ENCODE results near the gene GPA33.

GPA33 gene, protein sequence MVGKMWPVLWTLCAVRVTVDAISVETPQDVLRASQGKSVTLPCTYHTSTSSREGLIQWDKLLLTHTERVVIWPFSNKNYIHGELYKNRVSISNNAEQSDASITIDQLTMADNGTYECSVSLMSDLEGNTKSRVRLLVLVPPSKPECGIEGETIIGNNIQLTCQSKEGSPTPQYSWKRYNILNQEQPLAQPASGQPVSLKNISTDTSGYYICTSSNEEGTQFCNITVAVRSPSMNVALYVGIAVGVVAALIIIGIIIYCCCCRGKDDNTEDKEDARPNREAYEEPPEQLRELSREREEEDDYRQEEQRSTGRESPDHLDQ
- total RNA-seq: 0.29 to 4.5 (median 2.5) reads per million in 4 experiments

DNA sequence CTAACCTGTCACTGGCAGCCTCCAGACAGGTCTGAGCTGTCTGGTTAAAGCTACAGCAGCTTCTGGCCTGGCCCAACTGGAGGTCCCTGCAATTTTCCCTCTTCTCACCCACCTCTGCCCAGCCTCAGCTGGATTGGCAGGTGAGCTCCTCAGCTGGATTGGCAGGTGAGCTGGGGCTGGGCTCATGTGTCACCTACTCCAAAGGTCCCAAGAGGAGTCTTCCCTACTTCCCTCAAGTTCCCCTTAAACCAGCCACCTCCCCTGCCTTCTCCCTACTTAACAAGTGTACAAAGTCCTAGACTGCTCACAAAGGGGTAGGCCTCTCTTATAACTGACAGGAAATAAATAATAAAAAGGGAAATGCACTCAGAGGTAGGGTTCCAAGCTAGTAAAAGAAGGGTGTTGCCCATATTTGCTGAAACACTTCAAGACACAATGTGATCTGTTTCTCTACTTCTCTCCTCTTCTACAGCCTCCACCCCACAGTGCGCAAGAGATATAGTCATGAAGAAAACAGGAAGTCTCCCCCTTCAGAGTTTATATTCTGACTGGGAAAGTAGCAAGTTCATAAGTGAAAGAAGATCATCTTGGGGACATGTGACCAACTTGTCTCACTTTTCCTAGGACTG, at the start of gene GPA33:
GPA33 (minus strand) TSS at position 64 of the 629 bp plus-strand sequence. CDS start 90 bp downstream, outside the sequence.
- no peak for DNase-seq

DNA sequence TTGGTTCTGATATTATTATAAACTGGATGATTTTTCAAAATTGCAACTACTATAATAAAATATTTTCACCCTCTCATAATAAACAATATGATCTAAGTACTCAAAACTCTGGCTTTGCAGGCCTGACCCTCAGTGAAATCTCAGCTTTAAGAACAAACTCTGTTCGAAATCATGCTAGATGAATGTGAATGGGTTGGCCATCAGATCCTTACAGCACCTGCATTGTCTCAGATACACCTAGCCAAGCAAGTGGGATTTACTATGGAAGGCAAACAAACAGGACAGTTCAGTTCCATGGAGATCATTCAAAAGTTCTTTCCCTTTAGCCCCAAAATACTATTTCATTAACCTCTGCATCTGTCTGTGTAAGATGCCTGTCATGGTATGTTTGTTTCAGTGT, 48.5 kb upstream of the GPA33 start:
- DNase-seq: no peak

DNA sequence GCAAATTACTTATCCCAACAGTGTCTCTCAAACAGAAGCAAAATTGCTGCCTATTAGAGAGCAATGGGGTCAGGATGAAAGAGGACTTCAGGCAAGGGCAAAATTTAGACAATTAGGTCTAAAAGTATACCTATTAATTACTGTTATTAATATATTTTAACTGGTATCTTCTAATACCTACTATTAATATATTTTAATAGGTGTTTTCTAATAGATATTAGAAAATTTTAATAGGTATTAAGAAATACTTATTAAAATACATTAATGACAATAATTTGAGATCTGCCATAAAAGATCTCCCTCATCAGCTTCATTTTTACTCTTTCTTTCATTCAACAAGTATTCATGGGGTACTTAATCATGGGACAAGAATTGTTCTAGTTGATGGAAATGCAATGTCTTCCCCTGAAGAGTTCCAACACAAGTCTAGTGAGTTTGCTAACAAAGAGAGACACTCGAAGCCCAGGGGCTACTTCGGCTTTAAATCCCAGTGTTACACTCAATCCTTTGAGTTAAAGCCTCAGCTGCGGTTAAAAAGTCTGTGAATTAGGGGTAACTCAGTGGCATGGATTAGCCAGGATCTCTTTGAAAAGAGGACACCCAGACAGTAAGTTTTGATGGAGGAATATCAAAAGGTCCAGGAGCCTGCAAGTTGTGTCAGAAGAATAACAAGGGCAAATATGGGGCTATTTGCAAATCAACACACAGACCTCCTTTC, 47.8 kb upstream of the GPA33 start:
- DNase-seq: no peak

DNA sequence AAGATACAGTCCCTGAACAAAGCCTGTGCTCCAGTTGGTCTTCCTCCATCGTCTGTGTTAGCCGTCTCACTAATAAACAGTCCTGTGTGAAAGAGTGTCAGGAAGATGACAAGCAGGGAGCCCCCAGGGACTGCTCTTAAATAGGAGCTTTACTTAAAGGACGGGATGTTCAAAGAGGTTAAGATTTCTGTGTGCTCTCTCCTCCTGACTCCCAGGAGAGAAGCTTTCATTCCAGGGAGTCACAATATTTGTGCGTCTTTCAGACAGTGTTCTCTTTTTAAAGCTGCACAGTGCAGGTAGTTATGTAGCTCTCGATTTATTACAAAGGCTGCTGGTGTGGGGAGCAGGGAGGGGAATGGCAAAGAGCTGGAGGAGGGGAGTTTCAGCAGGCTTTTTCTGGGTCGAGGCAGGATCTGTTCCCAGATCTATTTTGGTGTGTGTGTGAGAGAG, 47.2 kb upstream of the GPA33 start:
- no peak for DNase-seq

DNA sequence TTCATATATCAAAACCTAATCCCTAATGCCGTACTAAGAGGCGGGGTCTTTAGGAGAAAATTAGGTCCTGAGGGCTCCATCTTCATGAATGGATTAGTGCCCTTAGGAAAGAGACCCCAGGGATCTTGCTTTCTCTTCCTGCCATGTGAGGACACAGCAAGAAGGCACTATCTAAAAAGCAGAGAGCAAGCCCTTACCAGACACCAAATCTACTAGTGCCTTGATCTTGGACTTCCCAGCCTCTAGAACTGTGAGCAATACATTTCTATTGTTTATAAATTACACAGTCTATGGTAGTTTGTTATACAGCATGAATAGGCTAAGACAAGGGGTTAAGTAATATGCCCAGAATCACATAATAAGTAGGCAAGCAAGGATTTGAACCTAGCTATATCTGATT, 46.6 kb upstream of the GPA33 start:
- no peak for DNase-seq

DNA sequence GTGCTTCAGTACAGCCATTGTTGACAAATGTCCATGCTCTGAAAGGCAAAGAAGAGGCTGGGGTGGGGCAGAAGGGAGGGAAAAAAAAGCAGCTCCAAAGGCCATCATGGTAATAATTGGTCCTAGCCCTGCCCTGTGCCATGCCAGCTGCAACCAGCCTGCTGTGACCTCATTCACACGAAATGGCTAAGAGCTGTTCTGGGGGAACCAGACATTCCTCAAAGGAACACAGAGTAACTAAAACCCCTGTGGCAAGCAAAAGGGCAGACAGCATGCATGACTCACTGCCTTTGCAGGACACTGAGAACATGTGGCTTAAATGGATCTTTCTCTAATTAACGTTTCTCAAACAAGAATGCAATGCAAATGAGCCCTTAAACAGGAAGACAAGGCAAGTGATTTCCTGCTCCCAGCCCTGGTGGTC, 46.0 kb upstream of the GPA33 start:
- no peak for DNase-seq

DNA sequence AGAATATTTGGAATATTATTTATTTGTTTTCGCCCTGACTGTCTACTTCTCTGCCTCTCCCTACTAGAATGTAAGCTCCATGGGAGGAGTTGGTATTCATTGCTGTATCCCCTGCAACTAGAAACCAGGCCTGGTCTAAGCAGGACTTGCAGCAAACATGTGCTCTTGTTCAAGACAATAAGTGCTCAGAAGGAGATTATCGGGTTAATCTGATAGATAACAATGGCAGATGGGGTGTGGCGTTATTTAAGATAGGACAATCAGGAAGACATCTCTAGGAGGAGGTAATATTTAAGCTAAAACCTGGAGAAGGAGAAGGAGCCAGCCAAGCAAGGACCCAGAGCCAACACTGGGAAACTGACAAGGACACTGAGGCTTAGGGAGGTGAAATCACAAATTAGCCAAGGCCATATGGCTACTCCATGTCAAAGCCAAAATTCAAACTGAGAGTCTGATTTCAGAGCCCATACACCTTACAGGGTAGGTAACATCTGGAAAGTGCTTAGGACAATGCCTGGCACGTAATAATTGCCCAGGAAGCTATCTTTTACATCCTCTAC, 45.2 kb upstream of the GPA33 start:
- no peak for DNase-seq

DNA sequence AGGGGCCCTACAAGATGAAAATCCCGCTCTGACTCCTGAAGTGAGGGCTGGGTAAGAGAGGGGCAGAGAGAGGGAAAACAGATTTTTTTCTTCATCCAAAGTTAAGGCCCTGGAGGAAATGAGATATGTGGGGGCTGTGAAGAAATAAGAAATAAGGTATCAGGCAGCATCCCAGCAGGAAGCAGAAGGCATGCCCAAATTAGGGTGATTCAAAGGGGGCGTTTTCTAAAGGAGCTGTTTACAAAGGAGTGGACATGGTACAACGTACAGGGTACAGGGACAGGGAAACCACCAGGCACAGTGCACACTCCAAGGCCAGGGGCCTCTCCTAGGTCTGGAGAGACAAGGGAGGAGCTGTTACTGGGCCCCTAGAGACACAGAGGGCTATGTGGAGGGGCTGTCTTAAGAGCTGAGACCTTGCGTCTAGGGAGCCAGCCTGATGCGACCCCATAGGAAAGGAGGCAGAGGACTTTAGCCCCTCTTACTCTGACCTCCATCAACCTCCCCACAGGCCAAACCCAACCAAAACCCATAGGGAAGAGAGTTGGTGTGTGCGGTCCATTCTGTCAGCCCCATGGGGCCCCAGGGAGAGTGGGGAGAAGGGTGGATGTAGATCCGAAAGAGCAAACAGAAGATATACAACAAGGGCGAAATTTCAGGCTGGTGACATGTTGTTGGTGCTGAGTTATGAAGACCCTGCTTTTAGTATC, 42.3 kb upstream of the GPA33 start:
- DNase-seq: no peak

DNA sequence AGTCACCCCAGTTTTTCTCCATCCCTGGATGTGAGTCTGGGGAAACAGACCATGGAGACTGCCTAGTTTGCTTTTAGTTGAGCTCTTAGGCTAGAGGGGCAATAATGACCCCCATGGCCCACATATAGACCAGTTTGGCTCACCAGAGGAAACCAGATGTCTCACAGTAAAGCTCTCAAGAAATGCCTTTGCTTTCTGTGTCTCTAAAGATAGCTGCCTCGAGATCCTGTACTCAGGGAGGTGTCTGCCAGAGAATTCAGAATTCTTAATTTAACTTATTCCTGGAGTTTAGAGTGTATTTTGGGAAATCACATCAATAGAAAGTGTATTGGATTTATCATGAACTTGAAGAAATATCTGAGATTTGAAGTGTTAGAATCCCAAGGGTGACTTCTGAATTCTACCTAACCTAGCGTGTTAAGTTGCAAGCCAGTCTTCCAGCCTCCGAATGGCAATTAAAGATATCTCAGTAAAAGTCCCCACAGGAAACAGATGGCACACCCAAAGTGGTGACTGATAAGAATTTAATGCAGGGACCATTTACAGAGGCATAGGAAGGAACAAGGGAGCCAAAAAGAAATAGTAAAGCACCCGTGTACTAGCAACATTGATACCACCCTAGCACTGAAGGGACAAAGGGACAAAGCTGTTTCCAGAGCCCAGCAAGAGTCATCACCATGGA, 40.8 kb upstream of the GPA33 start:
- DNase-seq: no peak

DNA sequence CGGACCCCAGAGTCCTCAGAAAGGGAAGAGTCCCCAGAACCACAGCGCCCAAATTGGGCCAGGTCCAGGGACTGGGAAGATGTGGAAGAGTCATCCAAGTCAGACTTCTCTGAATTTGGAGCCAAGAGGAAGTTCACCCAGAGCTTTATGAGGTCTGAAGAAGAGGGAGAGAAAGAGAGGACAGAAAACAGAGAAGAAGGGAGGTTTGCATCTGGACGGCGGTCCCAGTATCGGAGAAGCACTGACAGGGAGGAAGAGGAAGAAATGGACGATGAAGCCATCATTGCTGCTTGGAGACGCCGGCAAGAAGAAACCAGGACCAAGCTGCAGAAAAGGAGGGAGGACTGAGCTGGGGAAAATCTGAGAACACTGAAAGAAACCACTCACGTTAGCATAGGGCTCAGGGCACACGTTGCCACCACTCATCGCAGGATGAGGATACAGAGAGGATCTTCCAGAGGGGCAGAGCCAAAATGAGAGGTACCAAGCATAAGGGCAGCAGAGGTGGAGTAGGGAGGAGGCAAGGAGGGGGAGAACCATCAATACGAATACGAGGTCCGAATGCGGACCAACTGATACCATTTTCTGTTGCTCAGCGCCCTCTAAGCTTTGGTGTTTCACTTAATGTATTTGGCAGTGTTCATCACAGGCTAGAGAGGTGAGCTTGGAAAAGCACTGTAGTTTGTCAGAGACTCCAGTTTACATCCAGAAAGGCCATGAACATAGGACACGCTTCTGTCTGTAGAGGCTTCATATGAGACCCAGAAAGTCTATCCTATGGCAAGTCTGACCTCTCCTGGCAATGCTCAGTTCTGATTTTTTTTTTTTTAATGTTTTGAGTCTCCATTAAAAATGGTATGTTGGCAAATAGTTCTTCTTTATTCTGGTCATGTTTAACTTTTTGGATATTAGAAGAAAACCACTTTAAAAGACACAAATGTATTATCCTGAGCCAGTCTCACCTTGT, 38.4 kb upstream of the GPA33 start:
- DNase-seq: no peak

DNA sequence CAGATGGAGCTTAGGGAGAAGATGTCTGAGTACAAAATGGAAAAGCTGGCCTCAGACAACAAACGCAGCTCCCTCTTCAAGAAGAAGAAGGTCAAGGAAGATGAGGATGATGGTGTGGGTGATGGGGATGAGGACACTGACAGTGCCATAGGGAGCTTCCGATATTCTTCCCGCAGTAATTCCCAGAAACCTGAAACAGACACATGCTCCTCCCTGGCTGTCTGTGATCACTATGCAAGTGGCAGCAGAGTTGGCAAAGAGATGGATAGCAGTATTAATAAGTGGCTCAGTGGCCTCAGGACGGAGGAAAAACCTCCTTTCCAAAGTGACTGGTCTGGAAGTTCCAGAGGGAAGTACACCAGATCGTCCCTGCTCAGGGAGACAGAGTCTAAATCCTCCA, 37.5 kb upstream of the GPA33 start:
- DNase-seq: no peak

DNA sequence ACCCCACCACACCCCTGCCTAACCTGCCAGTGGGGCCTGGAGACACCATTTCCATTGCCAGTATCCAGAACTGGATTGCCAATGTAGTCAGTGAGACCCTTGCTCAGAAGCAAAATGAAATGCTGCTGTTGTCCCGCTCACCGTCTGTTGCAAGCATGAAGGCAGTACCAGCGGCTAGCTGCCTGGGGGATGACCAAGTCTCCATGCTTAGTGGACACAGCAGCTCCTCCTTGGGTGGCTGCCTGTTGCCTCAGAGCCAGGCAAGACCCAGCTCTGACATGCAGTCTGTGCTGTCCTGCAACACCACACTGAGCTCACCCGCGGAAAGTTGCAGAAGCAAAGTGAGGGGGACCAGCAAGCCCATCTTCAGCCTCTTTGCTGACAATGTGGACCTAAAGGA, 37.1 kb upstream of the GPA33 start:
- no peak for DNase-seq

DNA sequence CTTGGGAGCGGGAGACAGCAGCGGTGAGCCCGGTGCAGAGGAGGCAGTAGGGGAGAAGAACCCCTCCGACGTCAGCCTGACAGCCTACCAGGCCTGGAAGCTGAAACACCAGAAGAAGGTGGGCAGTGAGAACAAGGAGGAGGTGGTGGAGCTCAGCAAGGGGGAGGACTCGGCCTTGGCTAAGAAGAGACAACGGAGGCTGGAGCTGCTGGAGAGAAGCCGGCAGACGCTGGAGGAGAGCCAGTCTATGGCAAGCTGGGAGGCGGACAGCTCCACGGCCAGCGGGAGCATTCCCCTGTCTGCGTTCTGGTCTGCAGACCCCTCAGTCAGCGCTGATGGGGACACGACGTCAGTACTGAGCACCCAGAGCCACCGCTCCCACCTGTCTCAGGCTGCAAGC, 36.6 kb upstream of the GPA33 start:
- no peak for DNase-seq

DNA sequence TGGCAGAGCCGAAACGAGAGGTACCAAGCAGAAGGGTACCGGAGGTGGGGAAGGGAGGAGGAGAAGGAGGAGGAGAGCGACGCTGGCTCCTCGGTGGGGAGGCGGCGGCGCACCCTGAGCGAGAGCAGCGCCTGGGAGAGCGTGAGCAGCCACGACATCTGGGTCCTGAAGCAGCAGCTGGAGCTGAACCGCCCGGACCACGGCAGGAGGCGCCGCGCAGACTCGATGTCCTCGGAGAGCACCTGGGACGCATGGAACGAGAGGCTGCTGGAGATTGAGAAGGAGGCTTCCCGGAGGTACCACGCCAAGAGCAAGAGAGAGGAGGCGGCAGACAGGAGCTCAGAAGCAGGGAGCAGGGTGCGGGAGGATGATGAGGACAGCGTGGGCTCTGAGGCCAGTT, 36.1 kb upstream of the GPA33 start:
- no peak for DNase-seq

DNA sequence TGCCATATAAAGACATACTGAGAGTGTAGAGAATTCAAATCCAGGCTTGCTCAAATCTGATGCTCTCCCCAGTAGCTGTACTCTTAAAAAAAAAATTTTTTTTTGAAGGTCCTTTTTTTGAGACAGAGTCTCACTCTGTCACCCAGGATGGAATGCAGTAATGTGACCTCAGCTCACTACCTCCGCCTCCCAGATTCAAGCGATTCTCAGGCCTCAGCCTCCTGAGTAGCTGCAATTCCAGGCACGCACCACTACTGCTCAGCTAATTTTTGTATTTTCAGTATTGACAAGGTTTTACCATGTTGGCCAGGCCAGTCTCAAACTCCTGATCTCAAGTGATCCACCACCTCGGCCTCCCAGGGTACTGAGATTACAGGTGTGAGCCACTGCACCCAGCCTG, 32.4 kb upstream of the GPA33 start:
- no peak for DNase-seq

DNA sequence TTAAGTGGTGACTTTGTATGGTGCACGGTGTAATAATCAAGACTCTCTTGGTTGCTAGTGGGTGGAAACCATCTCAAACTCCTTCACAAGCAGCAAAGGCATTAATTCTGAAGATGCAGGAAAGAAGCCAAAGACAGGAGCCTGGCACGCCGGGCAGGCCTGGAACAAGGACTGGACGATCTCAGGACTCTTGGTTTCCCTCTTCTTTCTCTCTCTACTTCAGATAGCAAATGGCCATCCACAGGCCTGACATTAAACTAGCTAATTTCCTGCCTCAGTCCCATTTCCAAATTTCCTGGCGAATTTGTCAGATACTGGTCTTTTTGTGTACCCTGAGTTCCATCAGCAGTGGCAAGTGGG, 31.9 kb upstream of the GPA33 start:
- DNase-seq: no peak

DNA sequence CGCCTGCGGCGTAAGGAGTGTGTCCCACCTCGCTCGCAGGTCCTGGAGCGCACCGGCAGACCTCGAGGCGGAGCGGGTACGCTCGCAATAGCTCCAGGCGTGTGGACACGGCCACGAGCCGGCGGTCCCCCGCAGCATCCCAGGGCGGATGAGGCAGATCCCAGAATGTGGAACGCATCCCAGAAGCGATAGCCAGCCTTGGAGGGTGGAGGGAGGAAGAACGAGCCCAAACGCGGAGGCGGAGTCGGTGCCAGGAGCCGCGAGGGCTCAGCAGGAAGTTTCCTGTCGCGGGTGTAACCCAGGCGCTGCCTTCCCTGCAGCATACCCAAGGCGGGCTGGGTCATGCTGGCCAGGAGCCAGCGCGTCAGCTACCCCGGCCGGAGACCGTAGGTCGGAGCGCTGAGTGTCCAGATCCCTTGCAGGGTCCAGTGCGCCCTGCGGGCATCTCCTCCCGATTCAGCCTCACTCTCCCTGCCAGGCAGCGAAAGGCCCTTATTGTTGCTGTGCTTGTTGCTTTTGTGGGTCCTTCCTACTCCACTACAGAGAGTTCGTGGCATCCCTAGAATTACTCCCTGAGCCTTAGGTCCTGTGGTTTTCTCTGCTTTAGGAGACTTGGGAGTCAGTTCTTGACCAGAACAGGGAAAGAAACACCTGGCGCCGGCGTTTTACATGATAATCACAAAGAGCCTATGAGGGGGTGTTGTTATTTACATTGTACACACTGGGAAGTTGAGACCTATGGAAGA, 31.4 kb upstream of the GPA33 start:
- DNase-seq: no peak

DNA sequence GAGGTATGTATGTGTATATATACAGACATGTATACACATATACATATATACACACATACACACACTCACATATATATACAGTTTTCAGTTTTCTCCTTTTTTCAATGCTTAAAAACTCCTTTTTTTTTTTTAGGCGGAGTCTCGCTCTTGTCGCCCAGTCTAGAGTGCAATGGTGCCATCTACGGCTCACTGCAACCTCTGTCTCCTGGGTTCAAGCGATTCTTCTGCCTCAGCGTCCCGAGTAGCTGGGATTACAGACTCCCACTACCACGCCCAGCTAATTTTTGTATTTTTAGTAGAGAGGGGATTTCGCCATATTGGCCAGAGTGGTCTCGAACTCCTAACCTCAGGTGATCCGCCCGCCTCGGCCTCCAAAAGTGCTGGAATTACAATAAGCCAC, 30.7 kb upstream of the GPA33 start:
- DNase-seq: no peak

DNA sequence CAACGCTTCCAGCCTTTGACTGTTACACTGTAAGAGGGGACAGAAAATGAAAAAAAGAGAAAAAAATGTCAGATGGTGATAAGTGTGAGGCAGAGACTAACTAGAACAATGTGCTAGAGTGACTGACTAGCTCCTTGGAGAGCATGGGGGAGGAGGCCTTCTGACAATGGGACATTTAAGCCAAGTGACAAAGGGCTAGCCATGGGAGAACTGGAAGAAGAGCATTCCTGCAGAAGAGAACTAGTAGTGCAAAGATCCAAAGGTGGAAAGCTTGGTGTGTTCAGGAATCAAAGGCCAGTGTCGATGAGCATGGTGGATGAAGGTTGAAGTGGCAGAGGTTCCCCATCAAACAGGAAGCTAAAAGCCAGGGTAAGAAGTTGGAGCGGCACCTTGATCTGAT, 29.5 kb upstream of the GPA33 start:
- no peak for DNase-seq

DNA sequence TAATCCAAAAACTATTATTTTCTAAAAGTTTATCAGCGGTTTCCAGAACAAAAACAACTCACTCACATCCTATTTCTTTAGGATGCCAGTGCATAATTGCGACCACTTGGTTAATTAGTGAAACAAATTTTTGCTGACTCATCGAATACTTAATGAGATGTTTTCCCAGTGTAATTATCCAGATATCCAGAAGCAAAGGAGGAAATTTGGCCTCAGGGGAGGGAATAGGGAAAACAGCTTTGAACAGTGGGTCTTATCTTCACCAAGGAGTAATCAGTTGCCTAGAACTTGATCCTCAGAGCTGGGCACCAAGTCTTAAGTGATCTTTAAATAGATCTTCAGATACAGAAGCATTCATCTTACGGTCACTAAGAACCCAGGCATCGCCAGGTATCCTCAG, 28.0 kb upstream of the GPA33 start:
- DNase-seq: no peak
